ENCODE measurements around the gene SLC35E4.

Gene SLC35E4

GRCh38 chr22:30694171-30694639, 58.6 kb downstream of the SLC35E4 start:
- DNase-seq (ENCODE audit: low spot score) = peak; percentile 37

GRCh38 chr22:30694640-30695350, 59.2 kb downstream of the SLC35E4 start, which contains the start of gene OSBP2:
OSBP2 (plus strand) TSS chr22:30694874; CDS start chr22:30694910, 36 bp downstream.
- DNase-seq (ENCODE audit: low spot score) = peak; percentile 1

- DNase-seq (ENCODE audit: low spot score) = no peak
Measured at GRCh38 chr22:30695351-30695851, 59.8 kb downstream of the SLC35E4 start.

- DNase-seq (ENCODE audit: low spot score) = no peak
Measured at GRCh38 chr22:30695871-30696655, 60.5 kb downstream of the SLC35E4 start.
